HG02981 (cell line): ENCODE results near the gene PDF.

Source experiments
- ATAC-seq: cut with Tn5 transposase; IDR thresholded peaks from one replicate; pipeline ENCODE4 v1.9.1; 2021; ENCODE audit warnings: mild to moderate bottlenecking, moderate library complexity; ENCODE audit not compliant: unreplicated experiment

The PDF gene

DNA sequence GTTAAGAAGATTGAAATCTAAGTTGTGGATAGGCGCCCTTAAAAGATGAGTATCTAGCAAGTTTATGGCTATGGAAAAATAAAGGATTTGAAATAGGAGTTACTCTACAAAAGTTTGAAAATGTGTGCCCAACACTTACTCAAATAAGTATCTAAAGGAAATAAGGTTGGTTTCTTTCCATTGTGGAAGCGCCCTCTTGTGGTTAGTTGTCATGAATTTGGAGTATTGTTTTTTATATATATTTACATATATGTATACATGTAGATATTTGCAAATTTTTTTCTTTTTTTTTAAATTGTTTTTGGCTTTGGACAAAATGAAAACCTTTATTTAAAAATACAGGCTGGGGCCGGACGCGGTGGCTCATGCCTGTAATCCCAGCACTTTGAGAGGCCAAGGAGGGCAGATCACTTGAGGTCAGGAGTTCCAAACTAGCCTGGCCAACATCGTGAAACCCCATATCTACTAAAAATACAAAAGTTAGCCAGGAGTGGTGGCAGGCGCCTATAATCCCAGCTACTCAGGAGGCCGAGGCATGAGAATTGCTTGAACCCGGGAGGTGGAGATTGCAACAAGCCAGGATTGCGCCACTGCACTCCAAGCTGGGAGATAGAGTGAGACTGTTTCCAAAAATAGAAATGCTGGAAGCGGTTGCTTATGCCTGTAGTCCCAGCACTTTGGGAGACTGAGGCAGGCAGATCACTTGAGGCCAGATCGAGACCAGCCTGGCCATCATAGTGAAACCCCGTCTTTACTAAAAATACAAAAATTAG, 43.3 kb downstream of the PDF start:
- no peak for ATAC-seq

DNA sequence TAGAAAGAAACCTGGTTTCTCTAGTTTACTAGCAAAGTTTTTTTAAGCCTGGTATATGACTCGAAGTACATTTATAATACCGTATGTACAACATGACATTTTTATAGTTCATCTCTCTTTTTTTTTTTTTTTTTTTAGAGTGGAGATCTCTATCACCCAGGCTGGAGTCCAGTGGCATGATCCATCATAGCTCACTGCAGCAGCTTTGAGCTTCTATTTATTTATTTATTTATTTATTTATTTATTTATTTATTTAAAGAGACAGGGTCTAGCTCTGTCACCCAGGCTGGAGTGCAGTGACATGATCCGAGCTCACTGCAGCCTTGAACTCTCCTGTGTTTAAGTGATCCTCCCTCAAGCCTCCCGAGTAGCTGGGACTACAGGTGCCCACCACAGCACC, 45.1 kb downstream of the PDF start:
- no peak for ATAC-seq

DNA sequence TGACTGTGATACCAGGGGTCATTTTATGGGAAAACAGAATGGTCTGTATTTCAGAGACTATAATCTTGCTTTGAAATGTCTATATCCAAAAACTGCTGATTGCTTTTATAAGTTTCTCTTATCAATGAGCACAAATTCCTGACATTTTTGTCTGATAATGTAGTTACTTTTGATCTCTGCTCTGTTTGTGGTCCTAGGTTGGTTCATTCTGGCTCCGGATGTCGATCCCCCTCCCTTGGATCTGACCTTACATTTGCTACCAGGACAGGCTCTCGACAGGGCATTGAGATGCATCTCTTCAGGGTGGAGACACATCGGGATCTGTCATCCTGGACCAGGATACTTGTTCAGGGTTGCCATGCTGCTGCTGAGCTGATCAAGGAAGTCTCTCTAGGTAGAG, 46.5 kb downstream of the PDF start:
- no peak for ATAC-seq

DNA sequence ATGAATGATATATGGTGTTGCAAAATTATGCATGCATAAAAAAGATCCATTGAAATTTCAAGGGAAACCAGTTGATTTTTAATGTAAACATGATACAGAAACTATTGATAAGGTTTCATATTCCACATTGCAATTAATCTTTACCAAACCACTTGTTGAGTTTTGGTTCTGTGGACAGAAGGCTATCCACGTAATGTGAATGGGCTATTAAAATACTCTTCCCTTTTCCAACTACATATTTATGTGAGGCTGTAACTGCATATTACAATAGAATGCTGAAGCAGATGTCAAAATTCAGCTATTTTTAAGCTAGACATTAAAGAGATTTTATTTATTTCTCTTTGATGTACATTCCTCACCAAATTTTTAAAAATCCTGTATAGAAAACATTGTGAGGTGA, 53.0 kb downstream of the PDF start:
- no peak for ATAC-seq
